ENCODE results near the gene ICOS. TPM values are rescaled to one million over a fixed set of nuclear protein-coding genes. Genes with fewer than 3 reads are reported as not detected.

The ICOS gene
- total and polyA plus RNA-seq, 2 experiments from 2014 or later, result 0.10 TPM; not detected in 1

GRCh38 chr2:203993560-203993959 is 57.0 kb downstream of the ICOS start:
- TF ChIP-seq EZH2 (IDR thresholded peaks at IDR 0.05; ENCODE audit: borderline replicate concordance) (no peak), EZH2phosphoT487 (IDR thresholded peaks at IDR 0.05; ENCODE audit: low read depth, severe bottlenecking, unreplicated experiment) (no peak), CTCF (IDR thresholded peaks at IDR 0.05; ENCODE audit: poor library complexity) (no peak)
- Histone ChIP-seq H3K4me2 (no peak overlapping the region), H3K9me2 (replicated peaks; ENCODE audit: insufficient read depth) (no peaks in the 10 kb centered on the region), H3K36me3 (replicated peaks; ENCODE audit: insufficient read depth, low read depth) (no peaks in the 10 kb centered on the region), H3K27ac (no peak overlapping the region), H3K4me1 (ENCODE audit: insufficient read depth) (no peaks in the 10 kb centered on the region), H3K79me2 (no peaks in the 10 kb centered on the region), H2AFZ (no peak overlapping the region), H3K9me3 (ENCODE audit: low read depth) (no peaks in the 10 kb centered on the region), H3K4me3 (no peak overlapping the region), H4K20me1 (ENCODE audit: insufficient read depth, poor library complexity, severe bottlenecking) (no peaks in the 10 kb centered on the region), H3K27me3 (no peaks in the 10 kb centered on the region)
- WGBS (ENCODE audit: low lambda C conversion rate, missing lambda C conversion rate), result 100% methylated on average over 4 of the region's 4 CpGs
- no peak for DNase-seq (ENCODE audit: low spot score)

- no peaks in the 10 kb centered on the region for H4K20me1 ChIP-seq (ENCODE audit: insufficient read depth, poor library complexity, severe bottlenecking)
- H3K27me3 ChIP-seq, result peaks cover 4% of the 10 kb centered on the region
- DNase-seq (ENCODE audit: low spot score), result no peak
- WGBS (ENCODE audit: low lambda C conversion rate, missing lambda C conversion rate), result 100% methylated on average over 2 of the region's 2 CpGs
- H3K27ac ChIP-seq, result no peak overlapping the region
- H3K9me2 ChIP-seq (replicated peaks; ENCODE audit: insufficient read depth), result no peaks in the 10 kb centered on the region
- no peaks in the 10 kb centered on the region for H3K36me3 ChIP-seq (replicated peaks; ENCODE audit: insufficient read depth, low read depth)
- H3K4me1 ChIP-seq (ENCODE audit: insufficient read depth), result no peaks in the 10 kb centered on the region
- H3K79me2 ChIP-seq, result no peaks in the 10 kb centered on the region
- no peak overlapping the region for H2AFZ ChIP-seq
- H3K9me3 ChIP-seq (ENCODE audit: low read depth), result no peaks in the 10 kb centered on the region
- H3K4me2 ChIP-seq, result no peak overlapping the region
- TF ChIP-seq EZH2phosphoT487 (IDR thresholded peaks at IDR 0.05; ENCODE audit: low read depth, severe bottlenecking, unreplicated experiment), result no peak
- TF ChIP-seq CTCF (IDR thresholded peaks at IDR 0.05; ENCODE audit: poor library complexity), result no peak
- no peak for TF ChIP-seq EZH2 (IDR thresholded peaks at IDR 0.05; ENCODE audit: borderline replicate concordance)
- H3K4me3 ChIP-seq, result no peak overlapping the region
Measured at GRCh38 chr2:203994735-203995134, 58.2 kb downstream of the ICOS start.

- Histone ChIP-seq H2AFZ (no peak overlapping the region), H3K36me3 (replicated peaks; ENCODE audit: insufficient read depth, low read depth) (no peaks in the 10 kb centered on the region), H3K9me3 (ENCODE audit: low read depth) (no peaks in the 10 kb centered on the region), H4K20me1 (ENCODE audit: insufficient read depth, poor library complexity, severe bottlenecking) (no peaks in the 10 kb centered on the region), H3K27ac (no peak overlapping the region), H3K9me2 (replicated peaks; ENCODE audit: insufficient read depth) (no peaks in the 10 kb centered on the region), H3K27me3 (peaks cover 4% of the 10 kb centered on the region), H3K79me2 (no peaks in the 10 kb centered on the region), H3K4me3 (no peak overlapping the region), H3K4me1 (ENCODE audit: insufficient read depth) (no peaks in the 10 kb centered on the region), H3K4me2 (no peak overlapping the region)
- TF ChIP-seq CTCF (IDR thresholded peaks at IDR 0.05; ENCODE audit: poor library complexity) (no peak), EZH2phosphoT487 (IDR thresholded peaks at IDR 0.05; ENCODE audit: low read depth, severe bottlenecking, unreplicated experiment) (no peak), EZH2 (IDR thresholded peaks at IDR 0.05; ENCODE audit: borderline replicate concordance) (no peak)
- 85% methylated on average over 5 of the region's 5 CpGs for WGBS (ENCODE audit: low lambda C conversion rate, missing lambda C conversion rate)
- DNase-seq (ENCODE audit: low spot score), result no peak
Measured at GRCh38 chr2:203996692-203997091, 60.1 kb downstream of the ICOS start.

GRCh38 chr2:203997481-203997880 is 60.9 kb downstream of the ICOS start:
- Histone ChIP-seq H3K4me1 (ENCODE audit: insufficient read depth) (no peaks in the 10 kb centered on the region), H3K27me3 (peaks cover 4% of the 10 kb centered on the region), H3K36me3 (replicated peaks; ENCODE audit: insufficient read depth, low read depth) (no peaks in the 10 kb centered on the region), H2AFZ (no peak overlapping the region), H4K20me1 (ENCODE audit: insufficient read depth, poor library complexity, severe bottlenecking) (no peaks in the 10 kb centered on the region), H3K4me2 (no peak overlapping the region), H3K79me2 (no peaks in the 10 kb centered on the region), H3K27ac (no peak overlapping the region), H3K4me3 (no peak overlapping the region), H3K9me2 (replicated peaks; ENCODE audit: insufficient read depth) (no peaks in the 10 kb centered on the region), H3K9me3 (ENCODE audit: low read depth) (no peaks in the 10 kb centered on the region)
- DNase-seq (ENCODE audit: low spot score), result no peak
- 83% methylated on average over 1 of the region's 1 CpG for WGBS (ENCODE audit: low lambda C conversion rate, missing lambda C conversion rate)
- TF ChIP-seq EZH2 (IDR thresholded peaks at IDR 0.05; ENCODE audit: borderline replicate concordance) (no peak), CTCF (IDR thresholded peaks at IDR 0.05; ENCODE audit: poor library complexity) (no peak), EZH2phosphoT487 (IDR thresholded peaks at IDR 0.05; ENCODE audit: low read depth, severe bottlenecking, unreplicated experiment) (no peak)

Data from hepatocyte (in vitro differentiated cells).